ENCODE data around the gene HECW1. TPM values are rescaled to one million over a fixed set of nuclear protein-coding genes. Genes with fewer than 3 reads are reported as not detected.

HECW1 gene
- total and polyA plus RNA-seq, 2 experiments from 2014 or later: 11.0 to 21.8 TPM

- H3K9me3 Mint-ChIP-seq: peaks cover 5% of the 10 kb centered on the region; the same call in 1 of the 3 replicates
- no peak overlapping the region for H3K4me3 ChIP-seq
- H3K79me2 ChIP-seq (replicated peaks; ENCODE audit: insufficient read depth): no peaks in the 10 kb centered on the region
- H3K36me3 ChIP-seq (ENCODE audit: insufficient read depth): no peaks in the 10 kb centered on the region
- no peaks in the 10 kb centered on the region for H3F3A ChIP-seq (replicated peaks; ENCODE audit: low read depth)
- no peak for DNase-seq (ENCODE audit: low spot score)
- ATAC-seq: no peak
- H3K4me3 Mint-ChIP-seq: no peak overlapping the region
- no peak overlapping the region for H3K4me2 ChIP-seq
- no peak overlapping the region for H2AFZ ChIP-seq
- H3K9me2 ChIP-seq (ENCODE audit: insufficient read depth): 0 out of 2 replicates have a peak, but pooled peaks cover 3% of the 10 kb centered on the region
- H4K20me1 ChIP-seq (replicated peaks; ENCODE audit: insufficient read depth): 0 out of 2 replicates have a peak, but pooled peaks cover 3% of the 10 kb centered on the region
- H3K4me1 Mint-ChIP-seq: no peaks in the 10 kb centered on the region
- no peak overlapping the region for H3K27ac Mint-ChIP-seq
- H3K4me1 ChIP-seq (ENCODE audit: insufficient read depth): no peaks in the 10 kb centered on the region
- H3K27me3 Mint-ChIP-seq (ENCODE audit: insufficient read depth, low read depth, poor library complexity): no peaks in the 10 kb centered on the region
- H3K27me3 ChIP-seq (ENCODE audit: insufficient read depth): no peaks in the 10 kb centered on the region
- H3K36me3 Mint-ChIP-seq (ENCODE audit: low read depth): peaks cover 2% of the 10 kb centered on the region; the same call in 2 of the 3 replicates
- no peak overlapping the region for H3K27ac ChIP-seq (ENCODE audit: low read depth)
- TF ChIP-seq CTCF (conservative IDR thresholded peaks at IDR 0.05; ENCODE audit: low read depth in 2 of 2) (no peak), EZH2phosphoT487 (IDR thresholded peaks at IDR 0.05; ENCODE audit: unreplicated experiment) (no peak), ZNF462 (CRISPR knock-in tag; IDR thresholded peaks at IDR 0.05) (no peak), JUNB (IDR thresholded peaks at IDR 0.05; ENCODE audit: unreplicated experiment) (no peak), ZNF114 (CRISPR knock-in tag; IDR thresholded peaks at IDR 0.05) (no peak), NANOG (IDR thresholded peaks at IDR 0.05; ENCODE audit: borderline replicate concordance) (no peak), ETS1 (IDR thresholded peaks at IDR 0.05) (no peak), ZNF331 (CRISPR knock-in tag; IDR thresholded peaks at IDR 0.05; ENCODE audit: low read depth) (no peak), POLR2AphosphoS5 (IDR thresholded peaks at IDR 0.05; ENCODE audit: low read depth) (no peak), REST (IDR thresholded peaks at IDR 0.05; ENCODE audit: unreplicated experiment) (no peak), EZH2 (IDR thresholded peaks at IDR 0.05; ENCODE audit: low read depth, unreplicated experiment) (no peak), CREB1 (CRISPR knock-in tag; IDR thresholded peaks at IDR 0.05; ENCODE audit: low read depth) (no peak)
Measured at GRCh38 chr7:43430411-43430810, 318.0 kb downstream of the HECW1 start.
